KOPT-K1 (cell line): Measurements from ENCODE around the gene CDC14B.

Experiments
- H3K27ac ChIP-seq: fragments of 200-600 bp; sonication (generic); 2 replicates; pipeline ENCODE4 v1.5.1; 2016; ENCODE audit warnings: antibody characterized with exemption, mild to moderate bottlenecking, low read depth, low read length; ENCODE audit not compliant: poor library complexity, severe bottlenecking
- H3K36me3 ChIP-seq: fragments of 200-600 bp; sonication (generic); 2 replicates; pipeline ENCODE4 v1.5.1; 2017; ENCODE audit warnings: antibody characterized with exemption, mild to moderate bottlenecking, low read length, moderate library complexity; ENCODE audit not compliant: insufficient read depth
- H3K9me3 ChIP-seq: fragments of 200-600 bp; sonication (generic); 2 replicates; pipeline ENCODE4 v1.5.1; 2017; ENCODE audit warnings: antibody characterized with exemption, low read length, mild to moderate bottlenecking; ENCODE audit not compliant: insufficient read depth, poor library complexity, severe bottlenecking

Gene CDC14B

GRCh38 chr9:96496368-96497116 is 123.1 kb downstream of the CDC14B start:
- Histone ChIP-seq H3K36me3 (no peaks in the 10 kb centered on the region), H3K27ac (no peak overlapping the region), H3K9me3 (no peaks in the 10 kb centered on the region)

- no peaks in the 10 kb centered on the region for H3K36me3 ChIP-seq
- no peaks in the 10 kb centered on the region for H3K9me3 ChIP-seq
- H3K27ac ChIP-seq = no peak overlapping the region
Observed at GRCh38 chr9:96495341-96495740, 124.3 kb downstream of the CDC14B start.

GRCh38 chr9:96494215-96494800 is 125.3 kb downstream of the CDC14B start:
- H3K27ac ChIP-seq = no peak overlapping the region
- H3K36me3 ChIP-seq = no peaks in the 10 kb centered on the region
- H3K9me3 ChIP-seq = no peaks in the 10 kb centered on the region

GRCh38 chr9:96493757-96494156 is 125.9 kb downstream of the CDC14B start:
- H3K36me3 ChIP-seq = no peaks in the 10 kb centered on the region
- no peaks in the 10 kb centered on the region for H3K9me3 ChIP-seq
- H3K27ac ChIP-seq = no peak overlapping the region

GRCh38 chr9:96492993-96493531 is 126.6 kb downstream of the CDC14B start:
- no peaks in the 10 kb centered on the region for H3K9me3 ChIP-seq
- no peaks in the 10 kb centered on the region for H3K36me3 ChIP-seq
- no peak overlapping the region for H3K27ac ChIP-seq

- Histone ChIP-seq H3K36me3 (no peaks in the 10 kb centered on the region), H3K27ac (no peak overlapping the region), H3K9me3 (no peaks in the 10 kb centered on the region)
Observed at GRCh38 chr9:96491880-96492525, 127.6 kb downstream of the CDC14B start.

- Histone ChIP-seq H3K36me3 (no peaks in the 10 kb centered on the region), H3K27ac (no peak overlapping the region), H3K9me3 (no peaks in the 10 kb centered on the region)
Observed at GRCh38 chr9:96491079-96491879, 128.4 kb downstream of the CDC14B start.

- Histone ChIP-seq H3K9me3 (no peaks in the 10 kb centered on the region), H3K27ac (no peak overlapping the region), H3K36me3 (no peaks in the 10 kb centered on the region)
Observed at GRCh38 chr9:96490534-96491078, 129.0 kb downstream of the CDC14B start.

- no peak overlapping the region for H3K27ac ChIP-seq
- H3K36me3 ChIP-seq = no peaks in the 10 kb centered on the region
- no peaks in the 10 kb centered on the region for H3K9me3 ChIP-seq
Observed at GRCh38 chr9:96489482-96489979, 130.1 kb downstream of the CDC14B start.

GRCh38 chr9:96487949-96488348 is 131.7 kb downstream of the CDC14B start:
- Histone ChIP-seq H3K36me3 (no peaks in the 10 kb centered on the region), H3K9me3 (no peaks in the 10 kb centered on the region), H3K27ac (no peak overlapping the region)

- Histone ChIP-seq H3K36me3 (no peaks in the 10 kb centered on the region), H3K9me3 (no peaks in the 10 kb centered on the region), H3K27ac (no peak overlapping the region)
Observed at GRCh38 chr9:96487029-96487396, 132.6 kb downstream of the CDC14B start.

GRCh38 chr9:96486386-96487028 is 133.1 kb downstream of the CDC14B start:
- no peaks in the 10 kb centered on the region for H3K36me3 ChIP-seq
- no peaks in the 10 kb centered on the region for H3K9me3 ChIP-seq
- no peak overlapping the region for H3K27ac ChIP-seq

GRCh38 chr9:96485280-96485679 is 134.4 kb downstream of the CDC14B start:
- no peaks in the 10 kb centered on the region for H3K36me3 ChIP-seq
- no peaks in the 10 kb centered on the region for H3K9me3 ChIP-seq
- H3K27ac ChIP-seq = no peak overlapping the region

GRCh38 chr9:96484521-96484931 is 135.1 kb downstream of the CDC14B start:
- Histone ChIP-seq H3K9me3 (no peaks in the 10 kb centered on the region), H3K27ac (no peak overlapping the region), H3K36me3 (no peaks in the 10 kb centered on the region)
